ENCODE data around the gene HAS3.

HAS3 gene

GRCh38 chr16:69072640-69072974 lies 32.8 kb upstream of the HAS3 start:
- Histone ChIP-seq H4K20me1 (ENCODE audit: low read depth, low read length) (no peaks in the 10 kb centered on the region), H3K36me3 (ENCODE audit: low read length) (no peaks in the 10 kb centered on the region), H3K27me3 (ENCODE audit: low read length) (no peaks in the 10 kb centered on the region), H3K9me2 (replicated peaks; ENCODE audit: insufficient read depth, low read length) (no peaks in the 10 kb centered on the region), H2AFZ (ENCODE audit: low read depth, low read length, severe bottlenecking) (no peak overlapping the region), H3K4me3 (ENCODE audit: insufficient read depth, low read length, poor library complexity, severe bottlenecking) (no peak overlapping the region), H3K9ac (ENCODE audit: low read length) (no peak overlapping the region), H3K9me3 (ENCODE audit: insufficient read depth, low read length) (no peaks in the 10 kb centered on the region), H3F3A (ENCODE audit: insufficient read depth) (no peaks in the 10 kb centered on the region), H3K27ac (ENCODE audit: low read depth, low read length) (no peak overlapping the region), H3K4me2 (ENCODE audit: low read depth, low read length, poor library complexity, severe bottlenecking) (no peak overlapping the region), H3K79me2 (ENCODE audit: insufficient read depth, low read length) (no peaks in the 10 kb centered on the region)
- TF ChIP-seq EZH2phosphoT487 (conservative IDR thresholded peaks at IDR 0.05; ENCODE audit: low read length) = no peak
- TF ChIP-seq, protein P1, sequence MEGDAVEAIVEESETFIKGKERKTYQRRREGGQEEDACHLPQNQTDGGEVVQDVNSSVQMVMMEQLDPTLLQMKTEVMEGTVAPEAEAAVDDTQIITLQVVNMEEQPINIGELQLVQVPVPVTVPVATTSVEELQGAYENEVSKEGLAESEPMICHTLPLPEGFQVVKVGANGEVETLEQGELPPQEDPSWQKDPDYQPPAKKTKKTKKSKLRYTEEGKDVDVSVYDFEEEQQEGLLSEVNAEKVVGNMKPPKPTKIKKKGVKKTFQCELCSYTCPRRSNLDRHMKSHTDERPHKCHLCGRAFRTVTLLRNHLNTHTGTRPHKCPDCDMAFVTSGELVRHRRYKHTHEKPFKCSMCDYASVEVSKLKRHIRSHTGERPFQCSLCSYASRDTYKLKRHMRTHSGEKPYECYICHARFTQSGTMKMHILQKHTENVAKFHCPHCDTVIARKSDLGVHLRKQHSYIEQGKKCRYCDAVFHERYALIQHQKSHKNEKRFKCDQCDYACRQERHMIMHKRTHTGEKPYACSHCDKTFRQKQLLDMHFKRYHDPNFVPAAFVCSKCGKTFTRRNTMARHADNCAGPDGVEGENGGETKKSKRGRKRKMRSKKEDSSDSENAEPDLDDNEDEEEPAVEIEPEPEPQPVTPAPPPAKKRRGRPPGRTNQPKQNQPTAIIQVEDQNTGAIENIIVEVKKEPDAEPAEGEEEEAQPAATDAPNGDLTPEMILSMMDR (IDR thresholded peaks at IDR 0.05; ENCODE audit: insufficient read depth, low read length, poor library complexity, severe bottlenecking) = no peak

- no peaks in the 10 kb centered on the region for H4K20me1 ChIP-seq (ENCODE audit: low read depth, low read length)
- H3K27me3 ChIP-seq (ENCODE audit: low read length) = no peaks in the 10 kb centered on the region
- TF ChIP-seq, protein P1 (IDR thresholded peaks at IDR 0.05; ENCODE audit: insufficient read depth, low read length, poor library complexity, severe bottlenecking) = no peak
- no peak for TF ChIP-seq EZH2phosphoT487 (conservative IDR thresholded peaks at IDR 0.05; ENCODE audit: low read length)
- no peaks in the 10 kb centered on the region for H3K9me3 ChIP-seq (ENCODE audit: insufficient read depth, low read length)
- no peak overlapping the region for H3K27ac ChIP-seq (ENCODE audit: low read depth, low read length)
- no peak overlapping the region for H3K4me3 ChIP-seq (ENCODE audit: insufficient read depth, low read length, poor library complexity, severe bottlenecking)
- no peaks in the 10 kb centered on the region for H3F3A ChIP-seq (ENCODE audit: insufficient read depth)
- no peak overlapping the region for H3K9ac ChIP-seq (ENCODE audit: low read length)
- no peak overlapping the region for H3K4me2 ChIP-seq (ENCODE audit: low read depth, low read length, poor library complexity, severe bottlenecking)
- no peak overlapping the region for H2AFZ ChIP-seq (ENCODE audit: low read depth, low read length, severe bottlenecking)
- H3K9me2 ChIP-seq (replicated peaks; ENCODE audit: insufficient read depth, low read length) = no peaks in the 10 kb centered on the region
- H3K79me2 ChIP-seq (ENCODE audit: insufficient read depth, low read length) = no peaks in the 10 kb centered on the region
- H3K36me3 ChIP-seq (ENCODE audit: low read length) = no peaks in the 10 kb centered on the region
Observed at GRCh38 chr16:69073181-69073702, 32.2 kb upstream of the HAS3 start.

GRCh38 chr16:69077251-69077650 lies 28.2 kb upstream of the HAS3 start:
- Histone ChIP-seq H3K9ac (ENCODE audit: low read length) (no peak overlapping the region), H2AFZ (ENCODE audit: low read depth, low read length, severe bottlenecking) (no peak overlapping the region), H3K9me2 (replicated peaks; ENCODE audit: insufficient read depth, low read length) (no peaks in the 10 kb centered on the region), H3F3A (ENCODE audit: insufficient read depth) (no peaks in the 10 kb centered on the region), H3K79me2 (ENCODE audit: insufficient read depth, low read length) (no peaks in the 10 kb centered on the region), H3K27ac (ENCODE audit: low read depth, low read length) (no peak overlapping the region), H3K9me3 (ENCODE audit: insufficient read depth, low read length) (no peaks in the 10 kb centered on the region), H4K20me1 (ENCODE audit: low read depth, low read length) (no peaks in the 10 kb centered on the region), H3K4me2 (ENCODE audit: low read depth, low read length, poor library complexity, severe bottlenecking) (no peak overlapping the region), H3K36me3 (ENCODE audit: low read length) (no peaks in the 10 kb centered on the region), H3K4me3 (ENCODE audit: insufficient read depth, low read length, poor library complexity, severe bottlenecking) (no peak overlapping the region), H3K27me3 (ENCODE audit: low read length) (no peaks in the 10 kb centered on the region)
- no peak for TF ChIP-seq EZH2phosphoT487 (conservative IDR thresholded peaks at IDR 0.05; ENCODE audit: low read length)
- TF ChIP-seq, protein P1 (IDR thresholded peaks at IDR 0.05; ENCODE audit: insufficient read depth, low read length, poor library complexity, severe bottlenecking) = no peak

Measured in SU-DHL-6 (cell line).